K562 treated with DMSO at 1 percent for 12 hours (cell line): ENCODE data around the gene NFRKB. TPM values are rescaled to one million over a fixed set of nuclear protein-coding genes. Genes with fewer than 3 reads are reported as not detected.

Experiments
- total RNA-seq: library from RNA; unstranded; fragments of 300-600 nt; gene quantifications from 2 replicates; pipeline ENCODE4 v1.2.3, GENCODE V29; 2022; ENCODE audit not compliant: insufficient read depth

NFRKB gene
- 7.9 and 34.9 TPM in 2 replicates for total RNA-seq

DNA sequence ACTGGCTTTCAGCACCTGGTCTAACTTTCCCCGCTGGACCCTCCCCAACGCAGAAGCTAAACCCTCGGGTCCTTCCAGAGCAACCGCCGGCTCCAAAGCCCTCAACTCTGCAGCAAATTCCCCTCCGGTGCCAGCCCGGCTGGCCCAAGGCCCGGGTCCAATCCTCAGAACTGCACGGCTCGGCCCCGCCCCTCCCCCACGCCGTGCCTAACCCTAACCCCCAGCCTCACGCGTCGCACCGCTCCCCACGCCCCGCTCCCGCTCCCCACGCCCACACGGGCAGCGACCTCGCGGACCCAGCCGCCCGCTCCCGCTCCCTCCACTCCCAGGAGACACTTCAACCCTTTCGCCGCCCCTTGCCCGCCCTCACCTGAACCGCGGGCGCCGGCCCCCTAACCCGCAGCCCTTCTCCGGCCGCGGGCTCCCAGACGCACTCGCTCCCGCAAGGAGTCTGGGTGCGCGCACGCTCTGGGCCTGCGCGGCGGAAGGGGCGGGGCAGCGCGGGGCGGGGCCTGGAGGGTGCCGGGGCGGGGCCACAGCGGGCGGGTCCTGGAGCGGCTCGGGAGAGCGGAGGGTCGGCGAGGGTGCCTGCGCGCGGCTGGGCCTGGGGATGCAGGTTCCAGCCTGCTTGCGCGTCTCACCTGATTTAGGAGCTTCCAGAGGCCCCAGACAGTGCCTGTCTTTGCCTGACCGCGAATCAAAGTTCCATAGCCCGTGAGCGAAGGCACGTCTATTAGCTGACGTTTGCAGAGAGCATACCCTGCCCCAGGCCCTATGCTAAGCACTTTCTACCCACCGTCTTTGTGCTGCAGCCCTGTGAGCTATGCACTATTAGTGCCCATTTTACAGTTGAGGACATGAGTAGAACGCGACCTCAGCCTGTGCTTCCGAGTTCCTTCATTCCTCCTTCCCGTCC, at the start of gene NFRKB:
Gene NFRKB (minus strand): TSS at position 453 of the 916 bp plus-strand sequence. CDS start 2,729 bp downstream, outside the sequence.

Other genes starting within 250 kb of the NFRKB start
- gene TMEM45B, start 79.7 kb downstream of the NFRKB start, total RNA-seq, result not detected in 2 replicates
- 0.64 and 4.6 TPM in 2 replicates for gene PRDM10, start 107.3 kb upstream of the NFRKB start, total RNA-seq
- gene APLP2, start 174.3 kb upstream of the NFRKB start, total RNA-seq, result 93.9 and 230 TPM in 2 replicates